OCI-LY7 (cell line): Measurements from ENCODE around the gene KIF22.

ENCODE experiments used
- EZH2phosphoT487 ChIP-seq: fragments of 200-600 bp; sonication (generic); IDR thresholded peaks from 2 replicates; pipeline ENCODE4 v1.6.1; 2018; ENCODE audit warnings: low read depth, borderline replicate concordance, mild to moderate bottlenecking, mixed run types, antibody characterized with exemption, low read length, moderate library complexity, mixed read lengths
- TF ChIP-seq, protein P1 (sequence below): fragments of 200-600 bp; sonication (generic); conservative IDR thresholded peaks from 2 replicates; pipeline ENCODE4 v1.5.1; 2014; ENCODE audit warnings: mild to moderate bottlenecking, antibody characterized with exemption, low read length, moderate library complexity, mixed read lengths

DNA sequence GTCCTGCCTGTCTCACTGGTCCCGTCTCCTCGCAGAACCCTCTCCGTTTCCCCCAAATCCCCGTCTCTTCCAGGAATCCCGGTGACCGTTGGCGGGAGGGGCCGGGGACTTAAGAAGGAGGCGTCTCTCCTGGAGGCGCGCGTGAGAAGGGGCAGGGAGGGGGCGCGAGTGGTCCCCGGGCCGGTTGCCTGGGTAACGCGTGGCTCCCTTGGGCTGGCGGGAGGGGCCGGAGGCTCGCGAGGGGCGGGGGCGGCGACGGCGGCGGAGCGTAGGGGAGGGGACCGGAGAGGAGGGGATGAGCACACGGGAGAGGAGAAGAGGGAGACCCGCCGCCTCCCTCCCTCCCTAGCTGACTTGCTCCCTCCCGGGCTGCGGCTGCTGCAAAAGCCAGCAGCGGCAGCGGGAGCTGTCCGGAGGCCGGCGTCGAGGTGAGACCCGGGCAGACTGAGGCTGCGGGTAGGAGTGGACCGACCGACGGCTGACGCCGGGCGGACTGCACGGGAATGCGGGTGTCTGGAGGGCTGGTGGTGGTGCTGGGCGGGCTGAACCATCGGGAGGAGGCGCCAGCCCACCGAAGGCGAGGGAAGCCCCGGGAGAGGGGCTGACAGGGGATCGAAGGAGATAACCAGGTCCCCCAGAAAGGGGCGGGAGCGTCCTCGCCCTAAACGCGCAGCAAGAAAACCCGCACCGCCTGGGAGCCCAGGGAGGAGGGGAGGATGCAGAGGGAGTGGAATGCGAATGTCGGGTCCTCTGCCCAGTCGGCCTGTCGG lies 21.5 kb downstream of the KIF22 start, which contains the start of gene PRRT2:
- TF ChIP-seq, protein P1, sequence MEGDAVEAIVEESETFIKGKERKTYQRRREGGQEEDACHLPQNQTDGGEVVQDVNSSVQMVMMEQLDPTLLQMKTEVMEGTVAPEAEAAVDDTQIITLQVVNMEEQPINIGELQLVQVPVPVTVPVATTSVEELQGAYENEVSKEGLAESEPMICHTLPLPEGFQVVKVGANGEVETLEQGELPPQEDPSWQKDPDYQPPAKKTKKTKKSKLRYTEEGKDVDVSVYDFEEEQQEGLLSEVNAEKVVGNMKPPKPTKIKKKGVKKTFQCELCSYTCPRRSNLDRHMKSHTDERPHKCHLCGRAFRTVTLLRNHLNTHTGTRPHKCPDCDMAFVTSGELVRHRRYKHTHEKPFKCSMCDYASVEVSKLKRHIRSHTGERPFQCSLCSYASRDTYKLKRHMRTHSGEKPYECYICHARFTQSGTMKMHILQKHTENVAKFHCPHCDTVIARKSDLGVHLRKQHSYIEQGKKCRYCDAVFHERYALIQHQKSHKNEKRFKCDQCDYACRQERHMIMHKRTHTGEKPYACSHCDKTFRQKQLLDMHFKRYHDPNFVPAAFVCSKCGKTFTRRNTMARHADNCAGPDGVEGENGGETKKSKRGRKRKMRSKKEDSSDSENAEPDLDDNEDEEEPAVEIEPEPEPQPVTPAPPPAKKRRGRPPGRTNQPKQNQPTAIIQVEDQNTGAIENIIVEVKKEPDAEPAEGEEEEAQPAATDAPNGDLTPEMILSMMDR: no peak
- no peak for TF ChIP-seq EZH2phosphoT487
